Fibroblast of villous mesenchyme (primary cell): ENCODE measurements around the gene SLC29A2. TPM values are rescaled to one million over a fixed set of nuclear protein-coding genes. Genes with fewer than 3 reads are reported as not detected.

ENCODE experiments used
- DNase-seq: peaks from one replicate; pipeline ENCODE4 v3.0.0-alpha.2; 2010; ENCODE audit warnings: low read depth
- H3K4me3 ChIP-seq: 2 replicates; pipeline ENCODE4 v1.5.1; 2011; ENCODE audit warnings: low read depth, mild to moderate bottlenecking, low read length
- total RNA-seq: library from RNA; depleted of rRNA; stranded (reverse); fragments of >200 nt; gene quantifications from 2 replicates; pipeline ENCODE4 v1.2.3, GENCODE V29; 2012
- TF ChIP-seq, protein P1 (sequence below): IDR thresholded peaks from 2 replicates; pipeline ENCODE4 v1.5.1; 2012; ENCODE audit warnings: low read depth, mild to moderate bottlenecking, low read length; ENCODE audit not compliant: insufficient read depth

SLC29A2 gene
- total RNA-seq, 1 donor: 0.86 TPM

DNA sequence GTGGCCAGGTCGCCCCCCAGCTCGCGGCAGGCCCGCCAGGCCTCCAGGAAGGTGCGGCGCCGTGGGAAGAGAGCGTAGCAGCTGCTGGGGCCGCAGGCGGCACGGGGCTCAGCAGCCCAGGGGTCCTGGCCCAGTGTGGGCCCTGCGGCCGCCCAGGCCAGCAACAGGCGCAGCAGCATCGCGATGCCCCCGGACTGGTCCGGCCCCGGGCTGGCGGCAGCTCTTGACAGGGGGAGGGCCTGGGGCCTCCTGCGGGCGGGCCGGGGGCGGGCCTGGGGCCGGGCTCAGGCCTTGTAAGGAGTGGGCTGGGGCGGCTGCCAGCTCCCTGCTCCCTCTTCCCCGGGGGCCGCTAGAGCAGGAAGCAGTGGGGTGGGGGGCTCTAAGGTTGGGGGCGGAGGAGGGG lies 54.7 kb downstream of the SLC29A2 start, which contains the start of gene CD248:
Gene CD248 (minus strand): TSS at position 196 of the 403 bp plus-strand sequence. CDS start 17 bp downstream, at position 179.
- DNase-seq: peak; percentile 92
- TF ChIP-seq, protein P1, sequence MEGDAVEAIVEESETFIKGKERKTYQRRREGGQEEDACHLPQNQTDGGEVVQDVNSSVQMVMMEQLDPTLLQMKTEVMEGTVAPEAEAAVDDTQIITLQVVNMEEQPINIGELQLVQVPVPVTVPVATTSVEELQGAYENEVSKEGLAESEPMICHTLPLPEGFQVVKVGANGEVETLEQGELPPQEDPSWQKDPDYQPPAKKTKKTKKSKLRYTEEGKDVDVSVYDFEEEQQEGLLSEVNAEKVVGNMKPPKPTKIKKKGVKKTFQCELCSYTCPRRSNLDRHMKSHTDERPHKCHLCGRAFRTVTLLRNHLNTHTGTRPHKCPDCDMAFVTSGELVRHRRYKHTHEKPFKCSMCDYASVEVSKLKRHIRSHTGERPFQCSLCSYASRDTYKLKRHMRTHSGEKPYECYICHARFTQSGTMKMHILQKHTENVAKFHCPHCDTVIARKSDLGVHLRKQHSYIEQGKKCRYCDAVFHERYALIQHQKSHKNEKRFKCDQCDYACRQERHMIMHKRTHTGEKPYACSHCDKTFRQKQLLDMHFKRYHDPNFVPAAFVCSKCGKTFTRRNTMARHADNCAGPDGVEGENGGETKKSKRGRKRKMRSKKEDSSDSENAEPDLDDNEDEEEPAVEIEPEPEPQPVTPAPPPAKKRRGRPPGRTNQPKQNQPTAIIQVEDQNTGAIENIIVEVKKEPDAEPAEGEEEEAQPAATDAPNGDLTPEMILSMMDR: no peak
- peak within 1 kb of the TSS; percentile 91 for H3K4me3 ChIP-seq

DNA sequence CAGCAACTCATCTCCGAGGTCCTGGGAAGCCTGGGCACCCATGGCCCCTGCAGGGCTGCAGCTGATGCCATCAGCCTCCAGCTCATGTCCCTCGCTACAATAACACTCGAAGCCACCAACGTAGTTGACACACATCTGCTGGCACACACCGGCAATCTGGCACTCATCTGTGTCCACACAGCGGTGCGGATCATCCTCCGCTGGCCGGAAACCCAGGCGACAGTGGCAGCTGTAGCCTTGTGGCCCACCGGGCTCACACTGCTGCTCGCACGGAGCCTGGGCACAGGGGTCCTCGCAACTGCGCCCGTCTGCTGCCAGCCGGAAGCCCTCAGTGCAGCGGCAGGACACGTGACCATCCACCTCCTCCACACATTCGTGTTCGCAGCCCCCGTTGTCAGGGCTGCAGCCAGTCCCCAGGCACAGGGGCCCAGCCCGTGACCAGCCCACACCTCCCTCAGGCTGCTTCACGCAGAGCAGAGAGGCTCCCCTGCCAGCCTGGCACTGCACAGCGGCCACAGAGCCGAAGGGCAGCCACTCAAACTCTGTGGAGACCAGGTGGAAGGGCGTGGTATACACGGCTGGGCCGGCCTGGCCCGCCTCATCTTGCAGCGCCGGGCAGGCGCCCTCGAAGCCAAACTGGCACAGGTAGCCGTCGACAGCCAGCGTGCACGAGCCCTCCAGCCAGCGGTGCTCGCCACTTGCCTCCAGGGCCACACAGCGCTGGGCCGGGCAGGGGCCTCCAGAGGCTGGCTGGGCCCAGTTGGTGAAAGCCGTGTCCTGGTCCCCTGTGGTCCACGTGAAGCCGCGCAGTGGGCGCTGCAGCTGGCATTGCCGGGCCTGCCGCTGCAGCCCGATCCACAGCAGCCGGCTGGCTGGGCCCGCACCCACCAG lies 55.4 kb downstream of the SLC29A2 start:
- peak overlapping the region; percentile 91 for H3K4me3 ChIP-seq
- TF ChIP-seq, protein P1: no peak
- DNase-seq: peak; percentile 44

DNA sequence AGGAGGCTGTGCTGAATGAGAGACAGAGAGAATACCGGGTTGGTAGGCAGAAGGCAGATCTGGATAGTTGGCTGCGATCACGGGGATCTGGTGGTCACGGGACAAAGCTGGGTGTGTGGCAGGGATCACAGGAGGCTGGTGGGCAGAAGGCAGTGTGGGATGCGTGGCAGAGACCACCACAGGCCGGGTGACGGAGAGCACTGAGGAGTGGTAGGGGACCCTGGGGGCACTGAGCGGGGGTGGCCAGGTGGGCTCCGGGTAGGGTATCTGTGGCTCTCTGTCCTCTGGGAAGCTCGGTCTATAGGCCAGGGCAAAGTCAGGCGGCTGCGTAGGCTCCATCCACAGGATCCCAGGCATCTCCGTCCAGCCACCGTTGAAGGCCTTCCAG lies 56.1 kb downstream of the SLC29A2 start:
- H3K4me3 ChIP-seq: peak overlapping the region; percentile 91
- TF ChIP-seq, protein P1: no peak
- peak; percentile 40 for DNase-seq

DNA sequence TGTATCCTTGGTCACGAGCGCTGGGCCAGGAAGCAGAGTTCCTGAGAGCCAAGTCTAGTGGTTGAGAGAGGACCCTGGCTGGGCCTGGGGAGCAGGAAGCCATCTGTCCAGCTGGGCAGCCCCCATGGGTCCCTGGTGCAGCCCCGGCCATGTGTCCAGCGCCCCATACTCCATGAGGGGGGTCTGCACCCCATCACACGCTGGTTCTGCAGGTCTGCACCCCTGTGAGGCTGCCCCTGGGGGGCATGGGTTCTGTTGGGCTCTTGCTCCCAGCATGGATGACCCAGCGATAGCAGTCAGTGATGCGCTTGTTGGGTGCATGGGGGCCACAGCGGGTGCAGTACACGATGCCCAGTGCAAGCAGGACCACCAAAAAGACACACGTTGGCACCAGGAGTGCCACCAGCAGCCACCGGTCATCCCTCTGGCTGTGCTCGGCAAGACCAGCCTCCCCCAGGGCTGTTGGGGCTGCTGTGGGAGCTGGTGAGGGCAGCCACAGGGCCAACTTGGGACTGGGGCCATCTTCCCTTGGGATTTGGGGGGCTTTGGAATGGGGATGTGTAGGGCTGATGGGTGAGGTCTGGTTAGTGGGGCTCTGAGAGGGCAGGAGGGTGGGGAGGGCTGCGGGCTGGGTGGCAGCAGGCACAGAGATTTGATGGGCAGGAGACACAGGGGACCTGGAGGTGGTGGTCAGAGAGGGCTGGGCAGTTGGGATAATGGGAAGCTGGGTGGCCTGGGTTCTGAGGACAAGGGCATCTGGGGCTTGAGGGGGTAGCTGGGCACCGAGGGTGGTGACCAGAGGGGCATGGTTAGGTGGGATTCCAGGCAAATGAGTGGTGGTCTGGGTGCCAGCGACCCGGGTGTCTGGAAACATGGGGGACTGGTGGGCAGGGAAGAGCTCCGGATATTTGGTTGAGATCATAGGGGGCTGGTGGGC lies 56.7 kb downstream of the SLC29A2 start:
- TF ChIP-seq, protein P1: no peak
- peak; percentile 37 for DNase-seq
- H3K4me3 ChIP-seq: peak overlapping the region; percentile 91

DNA sequence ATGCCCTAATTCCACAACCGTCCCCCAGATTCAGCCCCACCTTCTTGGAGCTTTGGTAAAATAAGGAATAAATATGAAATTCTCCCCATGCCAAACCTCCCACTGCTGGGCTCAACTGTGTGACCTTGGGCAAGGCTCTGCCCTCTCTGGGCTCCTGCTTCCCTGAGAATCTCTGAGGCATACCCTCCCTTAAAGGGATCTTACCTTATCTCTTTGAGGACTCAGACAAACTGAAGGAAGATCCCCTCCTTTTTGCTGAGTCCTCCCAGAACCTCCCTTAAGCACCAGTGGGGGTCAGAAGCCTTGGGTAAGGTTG lies 57.4 kb downstream of the SLC29A2 start:
- TF ChIP-seq, protein P1: no peak
- no peak for DNase-seq
- peak overlapping the region; percentile 91 for H3K4me3 ChIP-seq

DNA sequence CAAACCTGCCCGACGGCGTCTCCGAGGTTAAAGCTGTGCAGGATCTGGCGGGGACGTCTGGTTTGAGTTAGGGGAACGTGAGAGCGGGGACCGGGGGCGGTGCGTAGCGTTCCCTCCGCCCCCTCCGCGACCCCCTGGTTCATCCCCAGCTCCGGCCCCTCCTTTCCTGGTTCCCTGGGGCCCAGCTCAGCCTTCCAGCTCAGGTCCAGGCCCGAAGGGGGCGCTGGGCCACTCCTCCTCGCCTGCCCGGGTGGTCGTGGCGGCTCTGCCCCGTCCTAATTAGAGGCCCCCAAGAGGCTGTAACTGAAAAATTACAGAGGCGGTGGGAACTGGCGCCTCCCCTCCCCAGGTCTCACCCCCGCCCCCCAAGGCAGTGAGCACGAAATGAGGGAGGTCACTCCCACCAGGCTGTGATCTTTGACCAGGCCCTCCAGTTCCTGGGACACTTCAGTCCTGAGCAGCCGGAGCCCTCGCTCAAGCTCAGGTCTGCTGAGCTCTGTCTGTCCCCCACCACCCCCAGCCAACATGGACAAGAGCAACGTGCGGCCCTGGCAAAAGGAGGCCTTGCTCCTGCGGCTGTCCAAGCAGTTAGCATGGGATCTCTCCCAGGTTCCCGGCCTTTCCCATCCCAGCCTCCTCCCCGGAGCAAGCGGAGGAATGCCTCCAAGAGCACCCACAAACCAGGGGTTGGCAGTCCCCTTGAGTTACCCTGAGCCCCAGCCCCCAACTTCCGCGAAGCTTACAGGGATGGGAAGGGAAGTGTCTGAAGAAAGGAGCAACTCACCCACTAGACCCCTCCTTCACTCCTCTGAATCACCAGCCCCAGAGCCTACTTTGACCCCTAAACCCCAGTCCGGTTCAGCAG lies 58.0 kb downstream of the SLC29A2 start:
- DNase-seq: peak; percentile 50
- TF ChIP-seq, protein P1: peak; percentile 51
- peak overlapping the region; percentile 91 for H3K4me3 ChIP-seq
